Bronchial epithelial cell (primary cell): ENCODE data around the gene ITSN2. TPM values are rescaled to one million over a fixed set of nuclear protein-coding genes. Genes with fewer than 3 reads are reported as not detected.

Source experiments
- DNase-seq: peaks from one replicate; pipeline ENCODE4 v3.0.0-alpha.2; 2010; ENCODE audit warnings: low read depth
- FAIRE-seq: peaks from 2 replicates; lab custom pipeline; 2011; peaks lifted over from hg19 to GRCh38; lab: Jason Lieb, UNC
- H3K27me3 ChIP-seq: 2 replicates; pipeline ENCODE4 v1.5.1; 2011; ENCODE audit warnings: low read length; ENCODE audit not compliant: control insufficient read depth, insufficient read depth
- H3K36me3 ChIP-seq: 2 replicates; pipeline ENCODE4 v1.5.1; 2011; ENCODE audit warnings: low read length; ENCODE audit not compliant: control insufficient read depth, insufficient read depth
- H3K4me3 ChIP-seq: 2 replicates; pipeline ENCODE4 v1.5.1; 2011; ENCODE audit warnings: mild to moderate bottlenecking, low read depth, low read length, control low read depth
- total RNA-seq: library from RNA; depleted of rRNA; stranded (reverse); fragments of >200 nt; gene quantifications from 2 replicates; pipeline ENCODE4 v1.2.1, GENCODE V29; 2014
- TF ChIP-seq, protein P1 (sequence below): IDR thresholded peaks from 2 replicates; pipeline ENCODE4 v1.5.1; 2011; ENCODE audit warnings: mild to moderate bottlenecking, moderate library complexity, low read length, control low read depth, inconsistent platforms; ENCODE audit not compliant: insufficient read depth, severe bottlenecking

The ITSN2 gene
- total RNA-seq, 1 donor from 2014 or later, result 26.3 TPM

DNA sequence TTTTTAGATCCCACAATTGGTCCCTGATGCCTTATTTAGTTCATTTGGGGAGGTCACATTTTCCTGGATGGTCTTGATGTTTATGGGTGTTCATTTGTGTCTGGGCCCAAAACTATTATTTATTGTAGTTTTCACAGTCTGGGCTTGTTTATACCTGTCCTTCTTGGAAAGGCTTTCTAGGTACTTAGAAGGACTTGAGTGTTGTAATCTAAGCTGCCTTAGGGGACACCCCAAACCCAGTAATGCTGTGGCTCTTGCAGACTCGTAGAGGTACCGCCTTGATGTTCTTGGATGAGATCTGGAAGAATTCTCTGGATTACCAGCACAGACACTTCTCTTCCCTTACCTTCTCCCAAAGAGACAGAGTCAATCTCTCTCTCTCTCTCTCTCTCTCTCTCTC lies 25.0 kb upstream of the ITSN2 start:
- H3K27me3 ChIP-seq, result no peaks in the 10 kb centered on the region
- no peak for FAIRE-seq

DNA sequence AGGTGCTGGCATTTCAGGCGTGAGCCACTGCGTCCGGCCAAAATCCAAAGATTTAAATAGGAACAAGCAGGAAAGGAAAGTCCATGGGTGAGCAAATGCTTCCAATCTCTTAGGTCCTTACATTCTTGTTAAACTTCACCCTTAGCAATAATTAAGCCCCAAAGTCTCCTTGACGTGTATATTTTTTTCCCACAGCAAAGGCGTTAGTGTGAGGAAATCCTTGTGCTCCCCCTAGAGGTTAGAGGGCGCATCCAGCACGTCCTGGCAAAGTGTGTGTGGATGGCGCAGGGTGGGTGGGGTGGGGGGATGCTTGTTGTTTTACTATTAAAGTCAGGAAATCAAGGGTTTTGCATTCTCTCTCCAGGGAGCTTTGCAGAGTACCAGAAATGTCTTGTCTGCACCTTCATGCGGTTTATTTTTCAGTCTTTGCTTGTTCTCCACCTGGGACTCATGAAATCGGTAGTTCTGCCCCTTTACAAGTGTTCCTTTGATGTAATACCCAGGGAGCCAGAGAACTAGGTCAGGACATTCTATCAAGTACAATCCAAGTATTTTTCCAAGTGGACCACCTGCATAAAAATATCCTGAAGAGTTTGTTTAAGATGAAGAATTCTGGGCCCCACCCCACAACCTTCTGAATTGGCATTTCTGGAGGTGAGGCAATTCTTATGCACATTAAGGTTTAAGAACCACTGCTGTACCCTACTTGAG lies 22.2 kb upstream of the ITSN2 start:
- no peaks in the 10 kb centered on the region for H3K36me3 ChIP-seq
- TF ChIP-seq, protein P1, sequence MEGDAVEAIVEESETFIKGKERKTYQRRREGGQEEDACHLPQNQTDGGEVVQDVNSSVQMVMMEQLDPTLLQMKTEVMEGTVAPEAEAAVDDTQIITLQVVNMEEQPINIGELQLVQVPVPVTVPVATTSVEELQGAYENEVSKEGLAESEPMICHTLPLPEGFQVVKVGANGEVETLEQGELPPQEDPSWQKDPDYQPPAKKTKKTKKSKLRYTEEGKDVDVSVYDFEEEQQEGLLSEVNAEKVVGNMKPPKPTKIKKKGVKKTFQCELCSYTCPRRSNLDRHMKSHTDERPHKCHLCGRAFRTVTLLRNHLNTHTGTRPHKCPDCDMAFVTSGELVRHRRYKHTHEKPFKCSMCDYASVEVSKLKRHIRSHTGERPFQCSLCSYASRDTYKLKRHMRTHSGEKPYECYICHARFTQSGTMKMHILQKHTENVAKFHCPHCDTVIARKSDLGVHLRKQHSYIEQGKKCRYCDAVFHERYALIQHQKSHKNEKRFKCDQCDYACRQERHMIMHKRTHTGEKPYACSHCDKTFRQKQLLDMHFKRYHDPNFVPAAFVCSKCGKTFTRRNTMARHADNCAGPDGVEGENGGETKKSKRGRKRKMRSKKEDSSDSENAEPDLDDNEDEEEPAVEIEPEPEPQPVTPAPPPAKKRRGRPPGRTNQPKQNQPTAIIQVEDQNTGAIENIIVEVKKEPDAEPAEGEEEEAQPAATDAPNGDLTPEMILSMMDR, result peak; percentile 71
- no peaks in the 10 kb centered on the region for H3K27me3 ChIP-seq
- DNase-seq, result peak; percentile 60
- no peak overlapping the region for H3K4me3 ChIP-seq
- FAIRE-seq, result no peak

More for the DNA sequence above, 25.0 kb upstream of the ITSN2 start:
- H3K36me3 ChIP-seq, result no peaks in the 10 kb centered on the region
- peak; percentile 52 for DNase-seq
- TF ChIP-seq, protein P1, result no peak
- H3K4me3 ChIP-seq, result no peak overlapping the region

DNA sequence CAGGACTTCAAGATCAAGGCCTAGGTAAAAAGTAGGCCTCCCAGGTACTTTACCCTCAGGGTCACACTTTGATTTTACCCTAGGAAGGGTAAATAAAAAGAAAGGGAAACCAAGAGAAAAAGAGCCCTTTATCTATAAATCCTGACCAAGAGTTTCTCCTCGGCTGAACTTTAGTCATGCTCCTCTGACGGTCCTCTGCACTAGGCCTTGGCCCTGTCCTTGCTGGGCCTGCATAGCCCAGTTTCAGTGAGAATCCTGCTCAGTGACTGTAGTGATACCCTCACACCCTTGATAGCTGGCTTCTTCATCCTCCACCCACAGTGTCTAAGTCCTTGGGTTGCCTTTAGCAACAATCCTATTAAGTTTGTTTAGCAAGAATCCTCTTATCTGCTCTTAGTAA lies 20.5 kb upstream of the ITSN2 start:
- FAIRE-seq (no peak), DNase-seq (no peak)
- Histone ChIP-seq H3K4me3 (no peak overlapping the region), H3K36me3 (no peaks in the 10 kb centered on the region), H3K27me3 (no peaks in the 10 kb centered on the region)
- TF ChIP-seq, protein P1, result no peak

DNA sequence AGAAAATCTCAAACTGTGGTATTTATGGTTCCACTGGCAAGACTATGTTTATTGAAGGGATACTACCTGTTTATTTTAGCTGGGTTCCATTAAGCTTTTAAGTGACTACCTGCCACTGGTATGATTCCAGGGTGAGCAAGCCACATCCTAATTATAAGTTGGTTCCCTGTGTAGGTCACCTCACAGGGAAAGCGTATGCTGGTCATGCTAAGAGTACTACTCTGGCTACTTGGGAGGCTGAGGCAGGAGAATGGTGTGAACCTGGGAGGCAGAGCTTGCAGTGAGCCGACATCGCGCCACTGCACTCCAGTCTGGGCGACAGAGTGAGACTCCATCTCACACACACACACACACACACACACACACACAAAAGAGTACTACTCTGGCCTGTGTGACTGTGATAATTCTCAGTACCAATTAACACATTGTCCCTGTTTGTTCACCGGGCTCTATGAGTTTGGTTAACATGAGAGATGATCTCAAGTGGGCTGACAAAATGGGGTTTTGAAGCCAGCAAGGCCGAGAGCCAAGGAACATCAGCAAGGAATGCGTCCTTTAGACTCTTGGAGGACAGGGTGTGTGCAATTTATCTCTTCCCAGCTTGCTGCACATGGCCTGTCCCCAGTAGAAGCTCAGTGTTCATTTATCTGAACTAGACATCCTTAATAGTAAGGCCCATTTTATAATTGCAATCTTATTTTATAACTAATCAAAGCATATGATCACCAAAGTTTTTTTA lies 15.2 kb upstream of the ITSN2 start:
- DNase-seq, result no peak
- TF ChIP-seq, protein P1, result no peak
- Histone ChIP-seq H3K27me3 (no peaks in the 10 kb centered on the region), H3K4me3 (no peak overlapping the region), H3K36me3 (no peaks in the 10 kb centered on the region)
- no peak for FAIRE-seq

DNA sequence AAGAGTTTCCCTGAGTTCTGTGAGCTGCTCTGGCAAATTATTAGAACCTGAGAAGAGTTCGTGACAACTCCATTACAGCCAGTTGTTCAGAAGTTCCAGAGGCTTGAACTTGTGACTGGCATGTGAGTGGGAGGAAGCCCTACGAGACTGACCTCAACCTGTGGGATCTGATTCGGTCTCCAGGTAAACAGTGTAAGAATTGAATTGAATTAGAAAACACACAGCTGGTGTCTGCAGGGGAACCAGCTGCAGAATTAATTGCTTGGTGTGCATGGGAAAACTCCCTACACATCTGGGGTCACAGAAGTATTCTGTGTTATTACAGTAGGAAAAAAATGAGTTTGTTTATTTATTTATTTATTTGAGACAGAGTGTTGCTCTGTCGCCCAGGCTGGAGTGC lies 14.0 kb upstream of the ITSN2 start:
- DNase-seq (no peak), FAIRE-seq (no peak)
- TF ChIP-seq, protein P1, result no peak
- no peak overlapping the region for H3K4me3 ChIP-seq
- no peaks in the 10 kb centered on the region for H3K27me3 ChIP-seq
- H3K36me3 ChIP-seq, result no peaks in the 10 kb centered on the region

DNA sequence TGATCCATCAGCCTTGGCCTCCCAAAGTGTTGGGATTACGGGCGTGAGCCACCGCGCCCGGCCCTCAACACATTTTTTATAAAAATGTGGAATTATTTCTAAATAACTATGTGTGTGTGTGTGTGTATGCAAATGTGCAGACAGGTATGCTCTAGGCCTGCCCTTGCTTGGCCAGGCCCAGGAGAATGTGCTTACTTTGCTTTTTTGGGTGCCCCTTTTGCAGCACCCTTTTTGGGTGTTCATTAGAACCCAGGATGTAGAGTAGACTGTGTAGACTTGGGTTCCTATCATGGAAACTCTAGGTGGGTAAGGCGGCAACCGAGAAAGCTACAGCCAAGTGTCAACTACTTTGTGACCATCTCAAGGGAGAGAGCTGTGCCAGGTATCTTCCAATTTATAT lies 11.7 kb upstream of the ITSN2 start:
- DNase-seq, result no peak
- H3K4me3 ChIP-seq, result no peak overlapping the region
- TF ChIP-seq, protein P1, result no peak
- H3K27me3 ChIP-seq, result no peaks in the 10 kb centered on the region
- no peaks in the 10 kb centered on the region for H3K36me3 ChIP-seq
- FAIRE-seq, result no peak
